T-helper 2 cell treated with Interferon-gamma antibody and Interleukin-4, amounts not matched to agents 100 ng/mL and 5 ng/mL, for 36 hours (primary cell): ENCODE data around the gene PSME3IP1. TPM values are rescaled to one million over a fixed set of nuclear protein-coding genes. Genes with fewer than 3 reads are reported as not detected.

Experiments
- intact Hi-C: fragments of 100-400 bp; cut with micrococcal nuclease; formaldehyde crosslinking; loops from one replicate; pipeline ENCODE4 v1.15.1; 2023
- total RNA-seq: library from RNA; stranded (reverse); gene quantifications from 2 replicates; pipeline ENCODE4 v1.2.3, GENCODE V29; 2022

Gene PSME3IP1
- total RNA-seq, 1 donor from 2014 or later: 123 TPM

DNA sequence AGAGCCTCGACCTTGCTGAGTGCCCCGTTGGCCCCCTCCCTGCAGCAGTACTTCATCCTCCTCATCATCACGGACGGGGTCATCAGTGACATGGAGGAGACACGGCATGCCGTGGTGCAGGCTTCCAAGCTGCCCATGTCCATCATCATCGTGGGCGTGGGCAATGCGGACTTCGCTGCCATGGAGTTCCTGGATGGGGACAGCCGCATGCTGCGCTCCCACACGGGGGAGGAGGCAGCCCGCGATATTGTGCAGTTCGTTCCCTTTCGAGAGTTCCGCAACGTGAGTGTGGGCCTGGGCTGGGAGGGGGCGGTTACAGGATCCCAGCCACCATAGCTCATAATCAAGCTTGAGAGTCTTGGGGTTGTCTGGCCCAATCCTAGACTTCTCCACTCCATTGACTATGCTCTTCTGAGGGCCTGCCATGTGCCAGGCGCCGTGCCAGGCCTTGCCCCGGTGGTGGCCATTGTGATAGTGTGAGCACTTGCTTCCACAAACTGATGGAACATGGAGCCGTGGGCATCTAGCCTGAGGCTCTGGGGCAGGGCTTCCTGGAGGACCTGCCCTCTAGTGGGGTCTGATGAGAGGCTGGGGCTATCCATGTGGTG is 39.7 kb downstream of the PSME3IP1 start:
- intact Hi-C loops: no loop called here

DNA sequence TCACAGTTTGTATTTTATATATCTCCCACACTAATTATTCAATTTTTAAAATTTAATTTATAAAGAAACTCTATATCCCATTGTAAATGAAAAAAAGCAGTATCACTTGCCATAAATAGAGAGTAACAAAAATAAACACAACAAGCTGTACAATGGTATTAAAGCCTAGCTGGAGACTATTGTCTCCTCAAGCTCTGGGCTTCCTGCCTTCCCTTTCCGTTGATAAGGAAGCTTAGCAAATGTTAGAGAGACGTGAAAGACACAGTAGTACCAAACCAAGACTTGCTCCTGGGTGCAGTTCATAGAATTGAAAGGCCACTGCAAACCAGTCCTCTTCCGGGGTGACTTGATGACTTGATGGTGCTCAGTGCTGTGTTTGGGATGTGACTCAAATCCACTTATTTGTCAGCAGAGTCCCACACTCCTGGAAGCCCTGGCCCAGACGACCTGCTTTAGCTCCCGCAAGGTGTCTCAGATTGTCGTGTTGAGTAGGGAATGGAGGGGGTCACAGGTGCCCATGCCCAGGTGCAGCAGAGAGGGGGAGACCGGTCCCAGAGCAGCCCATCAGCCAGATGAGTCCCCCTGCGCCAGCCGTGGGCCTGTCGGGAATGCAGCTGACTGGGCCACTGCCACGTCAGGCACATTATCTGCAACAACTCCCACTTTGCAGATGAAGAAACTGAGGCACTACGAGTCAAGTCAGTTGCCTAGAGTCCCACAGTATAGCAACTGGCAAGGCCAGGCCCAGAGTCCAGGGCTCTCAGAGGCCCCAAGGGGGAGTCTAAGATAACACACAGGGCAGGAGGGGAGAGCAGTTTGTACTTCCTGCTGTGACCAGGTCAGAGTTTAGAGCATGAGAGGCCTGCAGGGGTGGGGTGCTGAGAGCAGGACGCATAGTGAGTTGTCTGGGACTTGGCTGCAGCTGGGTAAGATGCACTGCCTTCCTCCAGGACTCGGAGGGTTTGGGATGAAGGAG is 40.5 kb downstream of the PSME3IP1 start:
- intact Hi-C loops: no loop called here

DNA sequence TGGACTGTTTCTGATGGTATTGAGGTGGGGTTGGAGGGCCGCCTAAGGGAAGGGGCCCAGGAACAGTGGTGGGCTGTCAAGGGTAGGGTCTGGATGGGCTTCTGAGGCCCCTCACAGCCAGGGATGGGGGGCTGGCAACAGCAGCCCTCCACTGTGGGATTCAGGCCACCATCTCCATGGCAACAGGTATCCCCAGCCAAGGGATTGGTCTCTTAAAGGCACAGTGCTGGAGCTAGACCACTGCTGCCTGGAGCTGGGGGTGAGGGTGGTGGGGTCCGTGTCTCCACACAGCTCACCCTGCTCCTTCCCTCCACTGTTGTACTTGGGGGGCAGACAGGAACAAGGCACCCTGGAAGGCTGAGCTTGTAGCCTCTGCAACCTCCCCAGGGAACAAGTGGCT is 41.8 kb downstream of the PSME3IP1 start:
- intact Hi-C loops: no loop called here

DNA sequence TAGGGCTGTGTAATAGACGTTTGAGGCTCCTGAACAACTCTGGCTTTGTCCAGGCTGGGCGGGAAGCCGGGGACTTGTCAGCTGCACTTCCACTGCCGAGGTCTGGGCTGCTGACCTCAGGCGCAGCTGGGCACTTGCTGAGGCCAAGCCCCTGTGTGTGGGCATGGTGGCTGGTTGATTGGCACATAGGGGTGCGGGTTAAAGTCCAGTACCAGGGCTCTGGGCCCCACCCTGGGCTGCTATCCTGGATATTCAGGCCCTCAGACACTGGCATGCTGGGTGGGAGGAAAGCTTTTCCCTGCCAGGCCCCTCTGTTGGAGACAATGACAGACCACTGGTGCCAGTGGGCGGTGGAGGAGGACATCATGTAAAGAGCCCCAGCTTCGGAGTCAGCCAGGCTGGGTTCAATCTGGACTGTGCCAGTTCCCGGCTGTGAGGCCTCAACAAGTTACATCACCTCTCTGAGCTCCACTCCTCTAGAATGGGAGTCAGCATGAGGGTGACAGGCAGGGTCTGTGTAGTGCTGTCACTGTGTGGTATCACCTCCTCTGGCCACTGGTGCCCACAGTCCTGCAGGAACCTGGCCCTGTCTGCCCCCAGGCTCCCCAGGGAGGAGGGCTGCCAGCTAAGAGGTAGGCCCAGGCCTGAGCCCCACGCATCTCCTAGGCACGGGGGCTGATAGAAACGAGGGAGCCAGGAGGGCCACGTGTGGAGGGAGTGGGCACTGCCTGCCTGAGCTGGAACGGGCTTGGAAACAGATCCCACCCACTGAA is 42.5 kb downstream of the PSME3IP1 start:
- intact Hi-C loops: no loop called here

DNA sequence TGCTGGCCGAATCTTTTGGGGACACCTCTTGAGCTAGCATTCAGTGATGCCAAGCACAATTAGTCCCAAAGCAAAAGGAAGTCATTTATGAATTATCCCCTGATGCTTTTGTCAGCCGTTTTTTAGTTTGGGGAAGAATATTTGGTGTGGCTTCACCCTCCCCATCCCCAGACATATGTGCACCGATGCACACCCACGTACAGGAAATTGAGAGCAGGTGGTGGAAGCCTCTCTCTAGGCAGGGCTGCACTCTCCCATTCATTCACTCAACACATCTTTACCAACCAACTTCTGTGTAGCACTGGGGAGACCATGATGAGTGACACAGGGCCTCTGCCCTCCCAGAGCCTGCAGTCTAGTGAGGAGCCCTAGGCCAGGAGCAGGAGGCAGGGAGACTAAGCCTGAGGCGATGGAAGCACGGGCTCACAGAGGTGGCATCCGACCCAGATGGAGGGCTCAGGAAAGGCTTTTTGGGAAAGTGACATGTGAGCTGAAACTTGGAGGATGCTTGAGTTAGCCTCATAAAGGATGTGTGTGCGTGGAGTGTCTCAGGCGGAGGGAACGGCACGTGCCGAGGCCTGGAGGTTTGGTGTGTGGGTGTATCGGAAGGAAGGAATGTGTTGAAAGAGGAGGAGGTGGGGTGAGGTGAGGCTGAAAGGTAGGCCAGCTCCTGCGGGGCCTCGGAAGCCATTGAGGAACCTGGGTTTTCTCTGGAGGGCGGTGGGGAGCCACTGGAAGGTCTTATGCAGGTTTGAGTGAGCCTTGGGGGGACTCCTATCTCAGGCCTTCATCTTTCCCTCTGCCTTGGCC is 43.8 kb downstream of the PSME3IP1 start:
- intact Hi-C loops: no loop called here

DNA sequence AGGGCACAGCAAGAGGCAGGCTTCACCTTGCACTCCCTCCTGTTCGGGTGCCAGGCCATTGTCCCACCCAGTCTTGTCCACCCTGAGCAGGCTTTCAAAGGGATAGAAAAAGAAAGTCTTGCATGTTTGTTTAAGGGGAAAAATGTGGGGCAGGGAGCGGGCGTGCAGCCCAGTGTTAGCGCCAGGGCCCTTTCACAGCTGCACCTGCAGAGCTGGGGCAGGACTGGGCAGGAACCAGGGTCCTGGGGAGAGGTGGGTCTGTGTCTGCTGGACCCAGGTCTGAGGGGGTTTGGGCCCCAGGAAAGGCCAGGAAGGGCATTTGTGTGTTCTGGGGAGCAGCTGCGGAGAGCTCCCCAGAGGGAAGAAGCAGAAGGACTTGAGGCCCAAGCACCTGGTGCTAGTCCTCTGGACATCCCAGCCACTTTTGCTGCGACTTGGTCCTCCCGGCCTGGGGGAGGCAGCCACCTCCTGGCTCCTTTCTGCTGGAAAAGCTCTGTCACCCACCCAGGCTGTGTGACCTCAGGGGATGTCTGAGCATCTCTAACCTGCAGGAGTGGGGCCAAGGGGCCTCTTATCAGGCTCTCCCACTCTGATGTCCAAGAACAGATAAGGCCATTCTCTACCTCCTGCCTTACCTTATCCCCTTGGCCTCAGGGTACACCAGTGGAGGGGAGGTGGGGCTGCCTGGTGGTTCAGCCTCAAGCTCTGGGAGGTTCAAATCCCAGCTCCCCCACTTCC is 44.7 kb downstream of the PSME3IP1 start:
- intact Hi-C loops: no loop called here

DNA sequence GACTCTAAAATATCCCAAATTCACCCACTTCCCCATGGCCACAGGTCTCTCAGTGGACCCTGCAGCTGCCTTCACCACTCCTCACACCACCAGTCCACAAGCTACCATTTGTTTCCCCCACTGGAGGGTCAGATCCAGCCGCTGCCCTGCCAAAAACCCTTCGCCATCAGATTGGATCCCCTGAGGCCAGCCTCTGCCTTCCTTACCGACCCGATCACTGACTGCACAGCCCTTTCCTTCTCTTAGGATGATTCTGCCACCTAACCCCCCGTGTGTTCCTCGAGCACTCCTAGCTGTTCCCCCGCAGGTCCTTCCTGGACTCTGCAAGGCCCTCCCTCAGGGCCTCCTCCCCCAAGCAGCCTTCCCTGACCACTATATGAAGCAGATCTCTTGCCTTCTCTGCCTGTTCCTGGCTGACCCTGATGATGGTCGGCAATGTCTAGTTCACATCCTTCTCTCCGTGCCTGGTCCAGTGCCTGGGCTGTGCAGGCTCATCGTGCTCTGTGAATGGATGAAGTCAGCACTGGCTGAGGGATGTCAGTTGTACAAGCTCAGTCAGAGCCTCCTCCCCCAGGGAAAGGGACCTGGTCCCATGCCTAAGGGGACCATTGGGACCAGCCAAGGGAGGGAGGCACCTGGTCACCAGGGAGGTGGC is 47.4 kb downstream of the PSME3IP1 start:
- intact Hi-C loops: no loop called here

DNA sequence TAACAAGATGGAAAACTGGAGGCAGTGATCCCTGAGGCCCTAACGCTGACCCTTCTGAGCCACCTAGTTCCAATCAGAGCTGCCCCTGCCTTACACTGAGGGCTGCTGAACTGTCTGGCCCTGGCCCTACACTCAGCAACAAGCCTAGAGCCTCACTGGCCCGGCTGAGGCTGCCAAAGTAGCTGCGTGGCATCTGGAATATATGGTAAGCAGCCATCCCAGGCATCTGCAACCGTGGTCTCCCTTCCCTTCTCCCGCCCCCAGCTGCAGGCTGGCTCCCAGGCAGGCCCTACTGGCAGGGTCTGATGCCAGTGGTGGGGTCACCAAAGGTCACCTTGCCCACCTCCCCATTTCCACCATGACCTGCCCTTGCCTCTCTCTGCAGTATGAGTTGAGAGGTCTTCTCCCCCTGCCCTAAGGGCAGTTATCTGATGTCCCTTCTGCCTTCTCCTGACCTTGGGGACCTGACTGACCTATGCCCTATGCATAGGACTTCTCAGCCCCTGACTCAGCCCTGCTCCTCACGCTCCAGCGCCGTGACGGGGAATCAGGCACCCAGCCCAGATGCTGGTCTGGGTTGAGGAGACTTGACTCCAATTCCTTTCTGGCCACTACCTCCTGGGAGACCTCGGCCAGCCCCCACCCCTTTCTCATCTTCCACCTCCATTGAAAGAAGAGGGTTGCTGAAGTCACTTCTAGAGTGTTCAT is 48.1 kb downstream of the PSME3IP1 start:
- intact Hi-C loops: no loop called here

DNA sequence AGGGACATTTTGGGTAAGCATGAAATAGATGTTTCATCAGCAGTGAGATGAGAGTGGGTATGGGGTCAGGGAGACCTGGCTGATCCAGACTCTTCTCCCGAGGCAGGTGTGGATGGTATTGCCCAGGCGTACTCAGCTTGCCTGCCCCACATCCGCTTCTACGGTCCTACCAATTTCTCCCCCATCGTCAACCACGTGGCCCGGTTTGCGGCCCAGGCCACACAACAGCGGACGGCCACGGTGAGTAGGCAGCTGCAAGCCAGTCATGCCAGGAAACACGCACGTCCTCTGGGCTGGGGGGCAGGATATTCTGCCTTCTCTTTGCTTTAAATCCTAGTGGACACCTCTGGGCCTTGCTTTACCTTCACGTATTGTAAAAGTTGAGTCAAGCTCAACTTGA is 48.8 kb downstream of the PSME3IP1 start:
- intact Hi-C loops: no loop called here

DNA sequence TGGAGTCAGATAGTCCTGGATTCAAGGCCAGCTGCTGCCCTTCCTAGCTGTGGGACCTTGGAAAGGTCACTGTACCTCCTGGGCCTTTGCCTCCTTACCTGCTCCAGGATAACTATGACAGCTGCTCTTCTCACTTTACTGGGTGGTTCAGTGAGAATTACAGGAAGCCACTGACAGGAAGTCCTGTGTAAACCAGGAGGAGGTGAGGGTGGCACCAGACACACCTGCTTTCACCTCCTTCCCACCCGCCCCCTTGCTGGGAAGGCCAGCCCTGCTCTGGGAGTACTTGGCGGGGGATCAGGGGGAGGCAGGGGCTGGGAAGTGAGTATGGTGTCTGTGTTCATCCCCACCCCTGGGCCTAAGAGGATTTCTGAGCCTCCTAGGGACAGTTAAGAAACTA is 50.9 kb downstream of the PSME3IP1 start:
- intact Hi-C loops: no loop called here

DNA sequence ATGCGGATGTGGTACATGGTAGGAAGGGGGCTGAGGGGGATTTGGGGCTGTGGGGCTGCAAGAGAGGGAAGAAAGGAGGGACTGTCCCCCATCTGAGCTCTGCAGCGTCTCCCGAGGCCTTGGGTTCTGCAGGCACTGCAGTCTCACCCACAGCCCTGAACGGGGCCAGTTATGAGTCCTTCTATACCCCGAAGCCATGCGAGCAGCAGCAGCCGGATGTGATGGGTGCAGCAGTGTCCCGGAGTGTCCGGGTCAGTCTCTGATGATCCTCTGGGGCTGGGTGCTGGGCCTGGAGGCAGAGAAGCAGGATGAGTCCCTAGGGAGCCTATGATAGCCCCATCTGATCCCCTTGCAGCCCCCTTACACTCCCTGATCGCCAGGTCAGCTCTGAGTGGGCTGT is 52.0 kb downstream of the PSME3IP1 start:
- intact Hi-C loops: no loop called here

DNA sequence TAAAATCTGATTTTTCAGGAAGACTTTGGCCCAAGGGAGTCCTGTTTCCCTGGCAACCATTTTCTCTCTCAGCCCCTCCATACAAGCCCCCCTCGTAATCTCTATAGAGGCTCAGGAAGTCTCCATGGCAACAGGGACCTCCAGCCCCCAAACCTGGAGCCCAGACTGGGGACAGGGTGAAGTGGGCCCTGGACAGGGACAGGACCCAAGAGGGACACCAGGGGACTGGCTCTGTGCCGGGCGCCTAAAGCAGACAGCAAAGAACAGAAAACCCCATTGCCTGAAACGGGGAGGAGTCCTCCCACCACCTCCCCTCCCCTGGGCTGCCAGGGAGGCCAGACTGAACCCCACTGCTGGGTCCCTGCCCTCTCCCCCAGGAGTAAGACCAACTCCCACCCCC is 52.8 kb downstream of the PSME3IP1 start:
- intact Hi-C loops: no loop called here

DNA sequence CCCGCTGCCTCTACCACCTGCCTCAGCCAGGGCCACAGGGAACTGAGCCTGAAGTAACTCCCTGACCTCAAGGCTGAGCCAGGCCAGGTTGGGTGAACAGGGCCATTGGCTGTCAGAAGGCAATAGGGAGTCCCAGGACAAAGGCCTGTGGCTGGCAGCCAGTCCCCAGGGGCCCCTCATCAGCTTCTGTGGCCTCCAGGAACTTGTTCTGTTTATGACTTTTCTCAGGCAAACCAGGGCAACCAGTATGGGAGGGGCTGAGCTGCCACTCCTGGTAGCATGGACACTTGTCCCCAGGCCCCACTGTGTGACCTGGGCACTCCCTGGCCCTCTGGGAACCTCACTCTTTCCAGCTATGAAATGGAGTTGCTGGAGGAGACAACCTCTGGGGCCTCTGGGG is 53.4 kb downstream of the PSME3IP1 start:
- intact Hi-C loops: no loop called here

DNA sequence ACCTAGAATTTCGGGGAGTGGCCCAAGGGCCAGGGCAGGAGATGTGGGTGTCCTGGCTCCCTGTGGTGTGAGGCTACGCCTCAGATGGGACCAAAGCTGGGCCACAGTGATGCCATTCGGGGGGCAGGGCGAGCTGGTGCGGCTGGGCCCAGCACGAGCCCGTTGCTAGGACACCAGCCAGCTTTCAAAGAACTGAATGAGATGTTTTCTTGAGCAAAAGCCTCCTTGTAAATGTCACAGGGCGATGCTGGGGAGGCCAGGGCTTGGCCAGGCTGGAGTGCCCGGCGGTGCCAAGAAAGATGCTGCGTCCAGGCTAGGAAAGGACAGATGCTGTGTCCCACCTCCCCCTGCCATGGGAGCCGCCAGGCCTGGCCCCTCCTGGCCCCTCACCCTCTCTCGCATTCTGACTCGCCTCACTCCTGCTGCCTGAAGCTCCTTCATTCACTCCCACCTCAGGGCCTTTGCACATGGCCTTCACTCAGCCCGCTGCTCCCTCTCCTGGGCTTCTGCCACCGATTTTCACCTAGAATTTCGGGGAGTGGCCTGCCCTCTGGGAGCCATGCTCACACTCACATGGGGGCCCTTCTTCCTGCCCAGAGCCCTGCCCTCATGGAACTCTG is 54.4 kb downstream of the PSME3IP1 start:
- intact Hi-C loops: no loop called here

DNA sequence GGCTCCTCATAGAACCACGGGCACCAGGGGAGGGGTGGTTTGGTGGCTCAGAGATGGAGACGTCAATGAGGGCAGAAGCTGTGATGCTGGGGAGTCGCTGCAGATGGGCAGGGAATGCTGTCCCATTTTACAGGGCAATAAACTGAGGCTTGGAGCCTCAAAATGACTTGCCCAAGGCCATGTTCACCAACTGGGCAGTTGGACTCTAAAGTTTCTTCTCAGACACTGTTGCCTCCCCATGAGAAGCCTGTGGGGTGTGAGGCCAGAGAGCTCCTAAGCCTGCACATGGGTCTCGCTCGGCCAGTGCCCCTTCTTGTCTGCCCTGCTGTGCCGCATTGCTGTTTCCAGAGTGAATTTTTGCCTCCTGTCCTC is 54.9 kb downstream of the PSME3IP1 start:
- intact Hi-C loops: no loop called here

DNA sequence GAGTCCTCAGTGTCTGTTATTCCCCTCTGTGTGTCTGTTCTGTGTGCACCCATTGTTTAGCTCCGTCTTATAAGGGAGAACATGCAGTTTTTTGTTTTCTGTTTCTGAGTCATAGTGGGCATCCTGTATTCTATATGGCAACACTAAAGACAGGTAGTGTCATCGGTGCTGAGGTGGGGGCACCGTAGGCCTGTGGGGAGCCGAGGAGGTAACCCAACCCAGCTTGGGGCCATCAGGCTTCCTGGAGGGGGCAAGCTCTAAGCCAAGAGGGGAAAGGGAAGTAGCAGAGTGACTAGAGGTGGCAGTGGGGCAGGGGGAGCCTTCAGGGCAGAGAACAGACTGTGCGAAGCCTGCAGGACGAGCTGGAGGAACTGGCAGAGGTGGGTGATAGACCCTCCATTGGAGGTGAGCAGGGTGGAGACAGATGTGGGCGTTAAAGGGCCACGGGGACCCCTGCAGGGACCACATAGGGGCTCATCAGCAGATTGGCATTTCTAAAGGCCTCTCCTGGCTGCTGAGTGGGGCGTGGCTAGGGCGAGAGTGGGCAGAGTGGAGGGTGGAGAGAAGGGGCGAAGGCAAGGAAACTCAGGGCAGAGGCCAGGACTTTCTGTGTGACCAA is 57.0 kb downstream of the PSME3IP1 start:
- intact Hi-C loops: loop anchor here (5.0 kb wide), 1 partner anchor 37 kb away; the partner anchor contains the start of gene CPNE2

DNA sequence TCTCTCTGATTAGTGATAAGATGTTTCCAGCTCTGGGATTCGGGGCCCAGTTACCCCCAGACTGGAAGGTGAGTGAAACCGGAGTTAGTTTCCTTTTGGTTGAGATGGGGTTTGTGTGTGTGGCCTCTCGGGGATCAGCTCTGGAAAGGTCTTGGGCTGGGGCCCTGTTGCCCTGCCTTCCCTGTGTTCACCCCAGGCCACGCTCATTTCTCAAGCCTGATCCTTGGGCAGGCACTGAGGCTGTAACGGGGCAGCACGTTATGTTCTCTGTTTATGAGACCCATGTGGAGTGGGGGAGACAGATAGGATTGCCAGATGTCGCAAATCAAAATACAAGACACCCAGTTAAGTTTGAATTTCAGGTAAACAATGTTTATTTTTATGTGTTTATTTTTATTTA is 58.0 kb downstream of the PSME3IP1 start:
- intact Hi-C loops: loop anchor here (5.0 kb wide), 1 partner anchor 36 kb away; the partner anchor contains the start of gene CPNE2
